Stimulated activated naive CD4-positive, alpha-beta T cell treated with Interleukin-2 at 50 U/mL for 16 hours (primary cell): ENCODE data around the gene SLC27A3.
"Not testable (repeated sequence)": the region's sequence is repeated elsewhere in the genome, so short reads cannot be mapped to it uniquely, and the experiment has no call there.

ENCODE experiments used
- DNase-seq: peaks from one replicate; lab custom pipeline; 2025; lab: John Stamatoyannopoulos, UW

The SLC27A3 gene

GRCh38 chr1:153780551-153780950 lies 5.3 kb downstream of the SLC27A3 start:
- DNase-seq, result no peak

- DNase-seq, result not testable (repeated sequence)
These were observed 7.4 kb downstream of the SLC27A3 start for GRCh38 chr1:153782648-153783047.

GRCh38 chr1:153783233-153784190 lies 8.3 kb downstream of the SLC27A3 start:
- DNase-seq, result peak; percentile 87

GRCh38 chr1:153786038-153786790 lies 11.0 kb downstream of the SLC27A3 start:
- DNase-seq, result no peak

GRCh38 chr1:153789478-153790034 lies 14.3 kb downstream of the SLC27A3 start:
- DNase-seq, result no peak

GRCh38 chr1:153790313-153790965 lies 15.2 kb downstream of the SLC27A3 start:
- no peak for DNase-seq

- no peak for DNase-seq
These were observed 15.9 kb downstream of the SLC27A3 start for GRCh38 chr1:153790966-153791647.

- no peak for DNase-seq
These were observed 16.5 kb downstream of the SLC27A3 start for GRCh38 chr1:153791648-153792253.

- DNase-seq, result no peak
These were observed 17.4 kb downstream of the SLC27A3 start for GRCh38 chr1:153792631-153793041.

GRCh38 chr1:153793261-153793972 lies 18.2 kb downstream of the SLC27A3 start:
- DNase-seq, result no peak

GRCh38 chr1:153793973-153794615 lies 18.9 kb downstream of the SLC27A3 start:
- no peak for DNase-seq

- DNase-seq, result no peak
These were observed 19.6 kb downstream of the SLC27A3 start for GRCh38 chr1:153794624-153795329.

GRCh38 chr1:153795330-153795837 lies 20.2 kb downstream of the SLC27A3 start:
- DNase-seq, result no peak

GRCh38 chr1:153795934-153796785 lies 21.0 kb downstream of the SLC27A3 start:
- DNase-seq, result no peak

- DNase-seq, result peak; percentile 75
These were observed 21.8 kb downstream of the SLC27A3 start for GRCh38 chr1:153796786-153797659.

GRCh38 chr1:153798468-153798780 lies 23.2 kb downstream of the SLC27A3 start:
- DNase-seq, result no peak

GRCh38 chr1:153799016-153799415 lies 23.8 kb downstream of the SLC27A3 start:
- no peak for DNase-seq
